Fibroblast of skin of back (primary cell): ENCODE measurements around the gene NEBL. TPM values are rescaled to one million over a fixed set of nuclear protein-coding genes. Genes with fewer than 3 reads are reported as not detected.
"Not testable (repeated sequence)": the region's sequence is repeated elsewhere in the genome, so short reads cannot be mapped to it uniquely, and the experiment has no call there.

Experiments
- DNase-seq: peaks from one replicate; pipeline ENCODE4 v3.0.0-alpha.2; 2013
- polyA plus RNA-seq, 2 experiments: library from polyadenylated mRNA; unstranded; fragments of 120-200 nt; gene quantifications; one replicate each; pipeline ENCODE4 v1.2.1, GENCODE V29; 2013; ENCODE audit not compliant: insufficient read length in 2 of 2

The NEBL gene, protein sequence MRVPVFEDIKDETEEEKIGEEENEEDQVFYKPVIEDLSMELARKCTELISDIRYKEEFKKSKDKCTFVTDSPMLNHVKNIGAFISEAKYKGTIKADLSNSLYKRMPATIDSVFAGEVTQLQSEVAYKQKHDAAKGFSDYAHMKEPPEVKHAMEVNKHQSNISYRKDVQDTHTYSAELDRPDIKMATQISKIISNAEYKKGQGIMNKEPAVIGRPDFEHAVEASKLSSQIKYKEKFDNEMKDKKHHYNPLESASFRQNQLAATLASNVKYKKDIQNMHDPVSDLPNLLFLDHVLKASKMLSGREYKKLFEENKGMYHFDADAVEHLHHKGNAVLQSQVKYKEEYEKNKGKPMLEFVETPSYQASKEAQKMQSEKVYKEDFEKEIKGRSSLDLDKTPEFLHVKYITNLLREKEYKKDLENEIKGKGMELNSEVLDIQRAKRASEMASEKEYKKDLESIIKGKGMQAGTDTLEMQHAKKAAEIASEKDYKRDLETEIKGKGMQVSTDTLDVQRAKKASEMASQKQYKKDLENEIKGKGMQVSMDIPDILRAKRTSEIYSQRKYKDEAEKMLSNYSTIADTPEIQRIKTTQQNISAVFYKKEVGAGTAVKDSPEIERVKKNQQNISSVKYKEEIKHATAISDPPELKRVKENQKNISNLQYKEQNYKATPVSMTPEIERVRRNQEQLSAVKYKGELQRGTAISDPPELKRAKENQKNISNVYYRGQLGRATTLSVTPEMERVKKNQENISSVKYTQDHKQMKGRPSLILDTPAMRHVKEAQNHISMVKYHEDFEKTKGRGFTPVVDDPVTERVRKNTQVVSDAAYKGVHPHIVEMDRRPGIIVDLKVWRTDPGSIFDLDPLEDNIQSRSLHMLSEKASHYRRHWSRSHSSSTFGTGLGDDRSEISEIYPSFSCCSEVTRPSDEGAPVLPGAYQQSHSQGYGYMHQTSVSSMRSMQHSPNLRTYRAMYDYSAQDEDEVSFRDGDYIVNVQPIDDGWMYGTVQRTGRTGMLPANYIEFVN
- 0.06 TPM for polyA plus RNA-seq (2013, experiment 1 of 2; ENCODE audit: insufficient read length)
- polyA plus RNA-seq (2013, experiment 2 of 2; ENCODE audit: insufficient read length): 0.08 TPM

DNA sequence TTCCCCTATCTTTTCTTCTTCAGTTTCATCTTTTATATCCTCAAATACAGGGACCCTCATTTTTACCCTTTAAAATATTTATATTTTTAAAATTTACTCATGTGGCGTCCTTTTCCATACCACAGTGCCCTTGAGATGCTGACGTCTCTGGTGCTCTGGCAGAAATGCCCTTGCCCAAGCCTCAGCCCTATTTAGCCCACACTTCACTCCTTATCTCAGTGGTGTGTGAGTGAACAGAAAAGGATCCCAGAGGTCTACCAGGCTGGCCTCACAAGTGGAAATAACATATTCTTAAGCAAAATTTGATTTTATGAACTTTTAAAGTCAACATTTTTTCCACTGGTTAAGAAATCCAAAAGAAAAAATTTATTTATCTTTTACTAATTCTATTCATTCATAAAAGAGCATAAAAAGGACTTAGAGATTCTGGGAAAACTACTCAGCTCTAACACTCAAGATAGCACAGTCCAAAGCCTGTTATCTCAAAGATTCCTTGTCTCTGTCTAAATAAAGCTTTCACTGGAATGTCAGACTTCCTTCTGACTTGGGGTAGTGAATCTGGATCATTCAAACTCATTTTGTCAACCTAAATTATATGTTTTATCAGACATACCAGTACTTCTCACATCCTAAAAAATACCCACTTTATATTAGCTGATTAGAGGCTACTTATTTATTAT is at the start of gene NEBL:
Gene NEBL, minus strand, starts transcription at position 166 of the 680 bp plus-strand sequence. Its CDS starts 106 bp downstream, at position 60.
- DNase-seq: no peak

DNA sequence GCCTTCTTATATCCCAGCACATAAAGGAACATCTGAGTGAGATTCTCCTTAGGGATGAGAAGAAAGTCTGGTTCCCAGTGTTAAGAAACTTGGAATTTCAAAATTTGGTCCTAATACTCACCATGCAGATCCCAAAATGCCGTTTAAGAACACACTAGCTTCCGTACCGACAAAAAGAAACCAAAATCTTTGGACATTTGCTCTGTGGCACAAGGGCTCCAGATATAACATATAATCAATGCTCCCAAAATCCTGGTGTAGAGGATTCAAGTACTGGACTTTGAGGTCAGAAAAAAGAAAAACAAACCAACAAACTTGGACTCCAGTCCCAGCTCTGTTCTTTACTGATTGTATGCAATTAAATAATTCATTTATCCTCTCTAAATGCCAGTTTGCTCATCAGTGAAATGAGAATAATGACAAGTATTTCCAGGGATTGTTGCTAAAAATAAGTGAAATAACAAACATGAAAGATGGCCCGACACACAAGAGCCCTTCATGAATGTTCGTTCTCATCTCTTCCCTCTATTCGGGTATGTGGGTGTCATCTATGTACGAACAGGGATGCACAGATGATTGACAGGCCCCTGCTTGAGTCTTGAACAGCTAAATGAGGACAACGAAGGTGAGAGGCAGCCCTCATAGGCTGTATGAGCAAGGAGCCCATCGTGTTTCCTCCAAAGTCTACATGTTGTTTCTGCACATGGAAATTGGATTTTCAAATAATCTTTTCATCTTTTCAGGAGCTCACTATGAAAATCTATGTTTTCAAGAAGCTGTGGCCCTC is 48.6 kb upstream of the NEBL start:
- no peak for DNase-seq

DNA sequence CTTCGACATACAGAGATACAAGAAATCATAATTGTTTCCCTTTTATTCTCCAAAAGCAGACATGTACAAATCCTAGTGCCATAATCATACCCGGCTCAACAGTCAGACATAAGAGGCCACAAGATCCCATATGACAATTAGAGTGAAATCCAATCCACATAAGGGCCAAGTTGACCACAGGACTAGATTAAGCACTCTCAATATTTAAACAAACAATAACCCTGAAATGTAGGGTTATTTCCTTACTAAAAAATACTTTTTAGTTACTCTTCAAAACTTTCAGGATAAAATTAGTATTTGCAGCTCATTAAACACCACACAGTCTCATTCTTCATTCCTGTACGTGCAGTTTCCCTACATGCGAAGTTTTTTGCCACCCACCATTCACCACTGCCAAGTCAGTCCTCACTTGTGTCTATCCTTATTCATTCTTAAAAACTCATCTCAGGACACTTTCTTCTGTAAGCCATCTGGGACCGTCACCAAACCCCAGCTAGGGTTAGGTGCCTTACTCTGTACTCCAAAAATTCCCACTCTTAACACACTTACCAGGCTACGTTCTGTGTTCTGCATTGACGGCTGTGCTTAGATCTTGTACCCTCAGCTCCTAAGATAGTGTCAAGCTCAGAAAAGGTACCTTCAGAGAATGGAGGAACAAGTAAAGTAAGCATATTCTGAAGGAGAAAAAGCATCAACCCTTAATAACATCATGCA is 47.8 kb upstream of the NEBL start:
- no peak for DNase-seq

DNA sequence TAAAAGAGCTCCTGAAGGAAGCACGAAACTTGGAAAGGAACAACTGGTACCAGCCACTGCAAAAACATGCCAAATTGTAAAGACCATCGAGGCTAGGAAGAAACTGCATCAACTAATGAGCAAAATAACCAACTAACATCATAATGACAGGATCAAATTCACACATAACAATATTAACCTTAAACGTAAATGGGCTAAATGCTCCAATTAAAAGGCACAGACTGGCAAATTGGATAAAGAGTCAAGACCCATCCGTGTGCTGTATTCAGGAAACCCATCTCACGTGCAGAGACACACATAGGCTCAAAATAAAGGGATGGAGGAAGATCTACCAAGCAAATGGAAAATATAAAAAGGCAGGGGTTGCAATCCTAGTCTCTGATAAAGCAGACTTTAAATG is 42.3 kb upstream of the NEBL start:
- not testable (repeated sequence) for DNase-seq

DNA sequence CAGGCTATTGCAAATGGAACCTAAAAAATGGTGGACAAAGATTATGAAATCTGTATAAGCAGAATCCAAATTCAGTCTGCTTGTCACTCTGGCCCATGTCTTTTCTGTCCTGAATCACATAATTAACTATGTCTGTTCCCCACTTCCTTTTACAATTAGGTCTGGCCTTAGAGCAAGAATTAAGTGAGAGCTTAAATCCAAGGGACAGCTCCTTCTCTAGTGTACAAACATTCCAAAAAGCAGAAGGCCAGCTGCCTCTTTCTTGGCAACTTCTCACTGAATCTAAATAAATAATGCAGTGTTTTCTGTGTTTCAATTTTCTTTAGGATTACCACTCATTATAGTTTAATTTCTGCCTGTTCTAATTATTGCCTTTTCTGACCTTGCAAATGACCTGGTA is 39.3 kb upstream of the NEBL start:
- no peak for DNase-seq

DNA sequence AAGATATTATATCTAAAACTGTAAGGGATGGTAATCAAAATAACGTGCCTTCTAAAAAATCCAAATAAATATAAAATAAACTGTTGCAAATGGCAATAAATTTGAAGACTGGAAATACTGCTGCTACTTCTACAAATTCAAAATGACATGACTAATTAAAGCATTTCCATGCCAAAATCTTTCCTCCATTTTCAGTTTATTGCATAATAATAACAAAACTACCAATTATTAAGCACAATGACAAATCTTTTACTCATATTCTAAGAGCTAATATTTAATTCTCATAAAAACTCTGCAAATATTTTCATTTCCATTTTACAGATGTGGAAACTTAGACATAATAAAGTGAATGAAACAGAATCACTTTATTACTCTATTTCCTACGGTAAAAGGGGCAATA is 38.8 kb upstream of the NEBL start:
- DNase-seq: no peak

DNA sequence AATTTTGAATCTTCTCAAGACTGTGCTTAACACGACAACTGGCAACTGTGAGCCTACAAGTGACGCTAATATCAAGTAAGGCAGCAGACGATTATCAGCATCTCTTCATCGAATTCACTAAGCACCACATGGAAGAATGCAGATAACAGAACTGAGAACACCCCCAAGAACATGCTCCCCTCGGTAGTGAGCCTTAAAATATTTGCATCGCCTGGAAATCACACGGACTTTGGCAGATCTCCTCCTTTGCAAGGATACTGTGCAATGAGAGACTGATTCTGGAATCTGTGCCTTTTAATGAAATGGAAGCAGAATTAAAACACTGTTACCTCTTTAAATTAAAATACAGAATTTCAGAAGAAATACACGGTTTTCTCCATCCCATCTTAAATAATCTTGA is 38.2 kb upstream of the NEBL start:
- DNase-seq: no peak

DNA sequence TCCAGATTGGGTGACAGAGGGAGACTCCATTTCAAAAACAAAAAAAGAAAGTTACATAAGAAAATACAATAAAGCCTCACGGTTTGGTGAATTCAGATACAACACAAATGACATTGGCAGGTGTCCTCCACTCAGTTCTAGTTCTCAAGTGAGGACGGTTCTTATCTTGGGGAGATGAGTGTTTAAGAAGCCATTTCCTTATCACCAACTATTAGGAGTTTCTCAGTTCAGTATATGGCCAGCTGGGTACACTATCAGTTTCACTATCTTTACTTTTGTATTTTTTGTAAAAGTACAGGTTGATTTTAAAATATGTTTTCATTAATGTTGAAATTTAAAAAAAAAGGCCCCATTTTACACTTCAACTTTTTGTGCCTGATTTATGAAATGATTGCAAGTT is 36.6 kb upstream of the NEBL start:
- no peak for DNase-seq

DNA sequence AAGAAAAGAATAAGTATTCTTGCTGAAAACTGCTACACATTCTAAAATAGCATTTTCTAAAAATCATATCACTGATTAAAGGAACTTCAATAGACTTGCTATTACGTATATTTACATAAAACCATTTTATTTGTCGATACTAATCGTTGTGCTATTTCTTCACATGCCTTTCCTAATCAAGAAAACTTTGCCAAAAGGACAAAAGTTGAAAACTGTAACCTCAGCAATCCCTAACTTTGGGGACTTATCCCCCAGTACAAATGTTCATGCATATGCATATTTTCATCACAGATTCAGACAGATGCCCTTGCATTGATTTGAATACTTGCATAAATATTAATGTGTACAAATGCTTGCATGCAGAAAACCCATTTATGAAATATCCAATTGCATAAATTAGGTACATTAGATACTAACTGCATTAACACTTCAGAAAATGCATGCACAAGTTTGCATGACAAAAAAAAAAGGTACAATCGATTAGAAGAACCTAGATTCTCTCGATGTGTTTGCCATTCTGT is 35.6 kb upstream of the NEBL start:
- DNase-seq: no peak

DNA sequence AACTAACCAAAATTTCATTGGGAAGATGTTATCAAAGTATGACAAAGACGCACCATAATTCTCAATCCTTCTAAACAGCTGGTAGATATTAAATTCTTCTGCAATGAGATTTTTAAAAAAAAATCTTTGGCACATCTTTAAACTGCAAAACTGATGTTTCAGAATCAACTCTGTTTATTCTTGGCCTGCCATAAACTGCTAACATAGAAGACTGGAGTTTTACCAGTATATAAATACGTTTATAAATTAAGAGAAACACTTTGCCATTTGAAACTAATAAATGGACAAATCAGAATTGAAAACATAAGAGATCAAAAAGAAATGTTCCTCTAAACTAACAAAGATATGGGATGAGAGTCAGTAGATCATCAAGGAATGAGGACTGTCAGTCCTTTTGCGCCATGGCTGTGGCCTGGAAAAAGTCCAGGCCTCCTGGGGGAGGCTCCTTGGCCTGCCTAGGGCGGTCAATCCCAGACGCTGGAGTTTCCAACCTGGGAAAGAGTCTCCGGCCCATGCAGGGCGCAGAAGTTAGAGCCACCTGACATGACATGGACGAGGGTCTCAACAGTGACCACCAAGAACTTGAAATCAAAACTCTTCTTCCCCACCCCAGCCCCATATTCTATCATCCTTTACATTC is 34.2 kb upstream of the NEBL start:
- DNase-seq: no peak

DNA sequence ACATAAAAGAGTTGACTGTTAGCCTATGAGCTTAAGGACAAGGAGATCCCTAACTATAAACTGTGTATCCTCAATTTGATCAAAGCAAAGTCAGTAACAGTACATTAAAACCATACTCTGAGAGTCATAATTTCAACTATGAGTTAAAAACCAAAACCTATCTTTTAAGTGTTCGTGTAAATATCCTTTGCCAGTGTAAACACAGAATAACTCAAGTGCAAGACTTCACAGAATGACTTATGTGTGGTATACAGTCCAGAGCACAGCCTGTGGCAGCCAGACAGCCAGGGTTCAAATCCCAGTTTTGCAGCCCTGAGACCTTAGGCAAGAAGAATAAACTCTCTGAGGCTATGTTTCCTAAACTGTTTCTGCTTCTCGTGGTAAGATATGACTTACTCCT is 30.3 kb upstream of the NEBL start:
- DNase-seq: no peak

DNA sequence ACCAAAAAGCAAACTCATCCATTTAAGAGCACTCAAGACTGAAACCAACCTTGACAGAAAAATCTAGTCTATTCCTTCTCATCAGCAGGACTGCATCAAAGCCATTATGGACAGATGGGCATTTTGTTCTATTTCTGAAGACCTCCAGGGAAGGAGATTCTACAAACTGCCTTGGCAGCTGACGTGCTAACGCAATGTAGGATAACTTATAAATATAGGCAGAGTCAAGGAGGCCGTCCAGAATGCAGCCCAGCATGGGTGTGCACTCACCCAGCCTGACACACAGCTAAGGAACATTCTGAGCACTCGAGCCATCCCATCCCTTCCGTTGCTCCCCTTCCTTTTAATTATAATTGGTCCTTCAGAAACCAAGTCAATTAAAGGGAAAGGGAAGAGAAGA is 25.3 kb upstream of the NEBL start:
- no peak for DNase-seq

DNA sequence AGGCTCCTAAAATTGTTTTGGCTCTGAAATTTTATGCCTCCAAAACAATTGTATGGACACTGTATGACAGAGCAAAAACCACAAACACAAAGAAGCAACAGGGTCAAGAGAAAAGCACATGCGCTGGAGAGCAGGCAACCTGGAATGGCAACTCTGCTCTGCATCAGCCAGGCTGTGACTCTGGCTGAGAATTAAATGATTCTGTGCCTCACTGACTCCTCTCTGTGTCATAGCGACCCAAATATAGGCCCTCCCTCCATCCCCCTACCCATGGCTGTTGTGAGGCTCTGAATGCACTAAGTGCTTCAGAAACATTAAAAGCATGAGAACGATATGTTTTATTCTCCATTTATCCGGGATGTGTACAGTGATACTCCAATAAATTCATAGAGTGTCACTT is 24.9 kb upstream of the NEBL start:
- DNase-seq: no peak

DNA sequence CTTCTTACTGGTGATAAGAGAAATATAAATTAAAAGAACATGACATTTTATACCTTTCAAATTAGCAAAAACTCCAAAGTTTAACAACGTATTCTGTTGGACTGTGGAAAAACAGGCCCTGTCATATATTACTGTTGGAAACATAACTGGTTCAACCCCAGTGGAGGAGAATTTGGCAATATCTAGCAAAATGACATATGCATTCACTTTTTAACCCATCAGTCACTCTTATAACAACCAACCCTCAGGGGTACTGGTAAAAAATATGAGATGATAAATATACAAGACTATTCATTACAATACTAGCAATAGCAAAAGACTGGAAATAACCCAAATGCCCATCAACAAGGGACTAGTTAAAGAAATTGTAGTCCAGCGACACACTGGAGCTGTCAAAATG is 22.9 kb upstream of the NEBL start:
- DNase-seq: no peak

DNA sequence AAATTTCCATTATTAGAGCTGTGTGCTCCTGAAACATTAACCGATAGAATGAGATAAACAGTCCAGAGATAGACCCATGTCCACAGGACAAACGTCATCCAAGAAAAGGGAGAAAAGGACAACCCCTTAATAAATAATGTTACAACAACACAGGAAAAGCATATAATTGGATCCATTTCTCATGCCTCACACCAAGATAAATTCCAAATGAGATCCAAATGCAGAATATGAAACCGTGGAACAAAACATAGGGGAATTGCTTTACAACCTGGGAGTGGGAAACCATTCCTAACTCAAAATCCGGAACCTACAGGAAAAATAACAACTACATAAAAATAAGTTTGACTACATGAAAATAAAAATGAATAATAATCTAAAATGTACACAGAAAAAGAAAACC is 22.4 kb upstream of the NEBL start:
- no peak for DNase-seq

DNA sequence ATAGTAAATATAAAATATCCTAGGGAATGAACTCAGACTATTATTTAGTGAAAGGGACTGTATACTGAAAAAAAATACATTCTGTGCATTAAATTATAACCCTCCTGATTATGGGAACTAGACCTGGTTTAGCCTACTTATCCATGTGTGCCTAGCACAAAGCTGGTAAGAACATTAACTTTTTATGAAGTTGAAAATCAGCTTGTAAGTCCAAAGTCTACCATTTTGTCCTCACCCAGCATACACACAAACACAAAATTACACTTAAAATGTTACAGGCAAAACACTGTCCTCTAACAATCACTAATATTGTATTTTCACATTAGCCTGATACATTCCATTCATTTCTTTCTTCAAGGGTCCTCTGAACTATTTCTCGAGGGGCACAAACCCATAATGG is 19.9 kb upstream of the NEBL start:
- DNase-seq: no peak

DNA sequence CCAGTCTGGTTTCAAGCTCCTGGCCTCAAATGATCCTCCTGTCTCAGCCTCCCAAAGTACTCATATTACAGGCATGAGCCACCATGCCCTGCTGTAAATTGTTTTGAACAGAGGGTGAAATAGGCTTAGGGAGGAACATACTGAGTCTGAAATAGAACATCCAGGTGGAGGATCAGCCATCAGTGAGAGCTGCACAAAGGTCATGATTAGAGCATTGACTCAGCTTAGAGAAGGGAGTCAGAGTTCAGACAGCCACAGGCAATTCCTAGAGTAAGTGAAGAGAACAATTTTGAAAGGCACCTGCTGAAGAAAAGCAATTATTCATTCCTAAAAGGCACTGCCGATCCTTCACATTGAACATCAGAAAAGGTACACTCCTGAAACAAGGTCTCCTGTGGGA is 15.9 kb upstream of the NEBL start:
- DNase-seq: no peak

DNA sequence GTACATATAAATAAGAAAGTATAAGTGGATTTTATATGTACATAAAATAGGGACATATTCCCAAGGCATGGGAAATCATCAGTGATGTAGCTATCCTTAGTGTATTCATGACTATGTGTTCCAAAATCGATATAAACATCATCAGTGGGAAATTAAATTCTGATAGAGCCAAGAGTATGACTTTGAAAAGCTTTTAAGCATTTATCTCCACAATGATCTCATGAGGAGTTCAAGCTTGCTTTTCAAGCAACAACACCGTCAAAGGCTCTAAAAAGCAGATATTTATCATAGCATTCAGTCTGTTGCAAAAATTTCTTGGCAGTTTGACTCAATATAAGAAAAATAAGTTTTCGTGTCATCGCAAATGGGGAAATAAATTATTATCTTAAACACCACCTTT is 14.5 kb upstream of the NEBL start:
- no peak for DNase-seq

DNA sequence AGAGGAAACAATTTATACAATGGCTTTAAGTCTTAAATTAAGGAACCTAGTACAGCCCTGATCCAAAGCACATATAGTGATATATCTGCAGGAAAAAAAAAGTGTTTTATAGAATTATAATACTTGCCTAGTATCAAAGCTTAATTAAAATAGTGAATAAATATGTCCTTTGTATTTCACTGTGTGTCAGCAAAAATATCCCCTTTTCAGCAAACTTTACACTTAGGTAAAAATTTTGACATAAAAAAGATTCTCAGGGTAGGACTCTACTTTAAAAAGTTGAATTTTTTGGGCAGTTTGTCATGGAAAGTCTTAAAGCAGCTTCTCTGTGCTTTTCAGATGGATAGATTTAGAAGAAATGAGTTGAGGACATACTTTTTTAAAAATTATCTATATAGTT is 12.7 kb upstream of the NEBL start:
- no peak for DNase-seq

DNA sequence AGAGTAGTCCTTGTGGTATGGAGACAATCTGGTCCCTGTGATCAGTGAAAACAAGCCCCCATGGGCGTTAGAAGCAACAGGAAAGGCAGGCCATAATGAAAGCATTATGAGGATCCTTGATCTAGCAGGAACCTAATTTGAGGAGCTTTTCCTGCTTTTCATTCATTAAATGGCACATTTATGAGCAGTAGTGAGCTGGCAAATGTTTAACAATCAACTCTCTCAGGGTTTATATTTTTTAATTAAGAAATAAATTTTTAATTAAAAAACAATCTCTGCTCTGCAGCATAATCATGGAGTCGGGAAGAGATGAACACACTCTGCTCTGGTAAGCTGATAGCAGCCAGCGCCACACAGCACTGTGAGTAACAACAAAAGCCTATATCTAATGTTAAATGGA is 11.3 kb upstream of the NEBL start:
- DNase-seq: no peak
